GM19240 (cell line): ENCODE measurements around the gene SPINDOC.
"Not testable (repeated sequence)": the region's sequence is repeated elsewhere in the genome, so short reads cannot be mapped to it uniquely, and the experiment has no call there.

Experiments used
- DNase-seq: peaks from one replicate; pipeline ENCODE4 v3.0.0; 2011; ENCODE audit warnings: low spot score; ENCODE audit not compliant: insufficient read length

Gene SPINDOC

DNA sequence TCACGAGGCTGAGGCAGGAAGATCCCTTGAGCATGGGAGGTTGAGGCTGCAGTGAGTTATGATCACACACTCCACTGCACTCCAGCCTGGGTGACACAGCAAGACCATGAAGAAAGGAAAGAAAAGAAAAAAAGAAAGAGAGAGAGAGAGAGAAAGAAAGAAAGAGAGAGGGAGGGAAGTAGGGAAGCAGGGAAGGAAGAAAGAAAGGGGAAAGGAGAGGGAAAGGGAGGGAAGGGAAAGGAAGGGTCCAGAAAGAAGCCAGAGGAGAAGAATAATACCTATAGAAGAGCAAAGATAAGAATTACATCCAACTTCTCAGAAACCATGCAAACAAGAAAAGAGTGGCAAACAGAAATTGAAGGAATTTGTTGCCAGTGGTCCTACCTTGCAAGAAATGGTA is 27.4 kb upstream of the SPINDOC start:
- DNase-seq, result no peak

DNA sequence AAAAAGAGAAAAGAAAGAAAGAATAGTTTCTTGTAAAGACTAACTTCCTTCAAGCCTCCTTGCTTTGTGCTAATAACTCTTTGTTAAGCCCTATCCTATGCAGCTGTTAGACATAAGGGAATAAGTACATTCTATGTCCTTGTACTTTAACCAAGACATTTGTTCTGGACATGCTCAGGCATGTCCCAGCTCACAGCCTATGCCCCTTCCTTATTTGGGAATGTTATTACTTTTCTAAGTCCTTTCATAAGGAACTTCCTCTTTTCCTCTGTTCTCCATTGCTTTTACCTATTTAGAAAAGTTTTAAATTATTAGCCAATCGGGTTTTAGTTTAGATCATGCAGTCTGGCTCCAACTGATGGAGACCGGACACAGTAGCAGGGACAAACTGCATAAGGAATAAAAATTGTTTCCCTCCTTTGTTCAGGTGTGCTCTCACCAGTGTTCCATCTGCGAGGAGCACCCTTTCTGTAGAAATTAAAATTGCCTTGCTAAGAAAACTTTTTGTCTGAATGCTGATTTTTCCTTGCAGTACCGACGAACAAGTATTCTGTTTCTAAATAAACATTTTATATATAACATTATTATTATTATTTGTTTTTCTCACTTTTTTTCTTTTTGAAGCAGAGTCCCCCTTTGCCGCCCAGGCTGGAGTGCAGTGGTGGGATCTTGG is 21.6 kb upstream of the SPINDOC start:
- DNase-seq, result no peak

DNA sequence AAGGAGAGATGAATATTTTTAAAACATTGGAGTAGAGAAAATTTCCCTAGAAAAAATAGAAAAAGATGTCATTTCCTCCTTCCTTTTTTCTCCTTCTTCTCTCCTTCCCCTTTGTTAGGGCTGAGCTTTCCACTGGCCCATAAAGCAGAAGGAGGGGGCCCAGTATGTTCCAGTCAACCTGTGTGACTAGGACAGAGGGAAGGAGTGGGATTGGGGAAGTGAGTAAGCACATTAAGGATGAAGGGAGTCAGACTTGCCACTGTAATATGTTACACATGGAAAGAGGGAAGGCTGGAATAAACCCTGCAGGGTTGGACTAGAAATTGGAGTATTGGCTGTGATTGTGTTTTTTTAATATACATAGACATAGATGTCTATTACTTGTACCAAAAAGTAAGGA is 20.1 kb upstream of the SPINDOC start:
- DNase-seq, result no peak

DNA sequence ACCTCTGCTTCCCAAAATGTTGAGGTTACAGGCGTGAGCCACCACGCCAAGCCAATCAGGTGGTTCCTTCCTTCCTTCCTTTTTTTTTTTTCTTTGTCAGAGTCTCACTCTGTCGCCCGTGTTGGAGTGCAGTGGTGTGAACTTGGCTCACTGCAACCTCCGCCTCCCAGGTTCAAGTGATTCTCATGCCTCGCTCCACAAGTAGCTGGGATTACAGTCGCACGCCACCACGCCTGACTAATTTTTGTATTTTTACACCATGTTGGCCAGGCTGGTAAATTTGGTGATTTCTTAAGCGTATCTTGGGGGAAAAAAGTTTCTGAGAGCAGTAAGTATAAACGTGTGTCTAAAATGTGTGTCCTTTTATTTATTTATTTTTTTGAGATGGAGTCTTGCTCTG is 18.2 kb upstream of the SPINDOC start:
- no peak for DNase-seq

DNA sequence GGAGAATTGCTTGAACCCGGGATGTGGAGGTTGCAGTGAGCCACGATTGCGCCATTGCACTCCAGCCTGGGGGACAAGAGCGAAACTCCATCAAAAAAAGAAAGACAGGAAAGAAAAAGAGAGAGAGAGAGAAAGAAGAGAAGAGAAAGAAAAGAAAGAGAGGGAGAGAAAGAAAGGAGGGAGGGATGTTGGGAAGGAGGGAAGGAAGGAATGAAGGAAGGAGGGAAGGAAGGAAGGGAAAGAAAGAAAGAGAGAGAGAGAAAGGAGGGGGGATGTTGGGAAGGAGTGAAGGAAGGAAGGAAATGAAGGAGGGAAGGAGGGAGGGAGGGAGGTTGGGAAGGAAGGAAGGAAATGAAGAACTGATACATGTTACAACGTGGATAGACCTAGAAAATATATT is 12.3 kb upstream of the SPINDOC start:
- DNase-seq, result no peak

DNA sequence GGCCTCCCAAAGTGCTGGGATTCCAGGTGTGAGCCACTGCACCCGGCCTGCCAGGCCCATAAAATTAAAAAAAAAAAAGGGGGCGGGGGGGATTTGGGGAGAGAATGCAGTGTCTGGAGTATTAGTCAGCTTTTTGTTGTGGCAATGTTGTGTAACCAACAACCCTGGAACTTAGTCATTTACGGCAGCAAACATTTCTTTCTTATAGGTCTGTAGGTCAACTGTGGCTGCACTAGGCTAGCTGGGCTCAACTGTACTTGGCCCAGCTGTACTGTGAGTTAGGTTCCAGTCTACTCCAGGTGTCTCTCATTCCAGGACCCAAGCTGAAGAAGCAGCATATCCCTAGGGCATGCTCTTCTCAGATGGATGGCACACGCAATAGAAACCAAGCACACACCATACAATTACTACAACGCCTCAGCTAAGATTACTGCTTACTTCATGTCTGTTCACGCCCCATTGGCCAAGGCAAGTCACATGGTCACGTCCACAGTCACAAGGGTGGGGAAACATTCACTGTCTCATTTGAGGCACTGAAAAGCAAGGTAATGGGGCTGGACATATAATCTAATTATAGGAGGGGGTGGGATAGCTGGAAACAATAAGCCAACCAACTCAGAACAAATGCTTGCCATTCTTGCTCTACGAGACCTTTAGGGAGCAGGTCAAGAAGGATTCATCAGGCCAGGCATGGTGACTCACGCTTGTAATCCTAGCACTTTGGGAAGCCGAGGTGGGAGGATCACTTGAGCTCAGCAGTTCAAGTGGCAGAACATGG is 10.4 kb upstream of the SPINDOC start:
- no peak for DNase-seq

DNA sequence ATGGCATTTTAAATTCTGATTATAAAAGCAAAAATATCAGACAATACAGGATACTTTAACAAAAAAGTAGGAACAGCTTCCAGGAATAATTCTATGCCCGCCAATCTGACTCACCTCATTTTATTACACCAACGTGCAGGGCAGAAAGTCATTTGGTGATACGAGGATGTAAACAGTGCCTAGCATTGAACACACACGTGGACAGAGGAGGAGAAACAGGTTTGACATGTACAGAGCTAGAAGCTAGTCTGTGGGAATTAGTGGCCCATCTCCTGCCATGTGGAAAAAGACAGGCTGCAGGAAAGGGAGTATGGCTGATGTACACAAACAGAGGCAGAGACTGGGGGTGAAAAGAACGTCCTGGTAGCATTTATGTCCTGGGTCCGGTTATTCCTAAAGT is 9.0 kb upstream of the SPINDOC start:
- no peak for DNase-seq

DNA sequence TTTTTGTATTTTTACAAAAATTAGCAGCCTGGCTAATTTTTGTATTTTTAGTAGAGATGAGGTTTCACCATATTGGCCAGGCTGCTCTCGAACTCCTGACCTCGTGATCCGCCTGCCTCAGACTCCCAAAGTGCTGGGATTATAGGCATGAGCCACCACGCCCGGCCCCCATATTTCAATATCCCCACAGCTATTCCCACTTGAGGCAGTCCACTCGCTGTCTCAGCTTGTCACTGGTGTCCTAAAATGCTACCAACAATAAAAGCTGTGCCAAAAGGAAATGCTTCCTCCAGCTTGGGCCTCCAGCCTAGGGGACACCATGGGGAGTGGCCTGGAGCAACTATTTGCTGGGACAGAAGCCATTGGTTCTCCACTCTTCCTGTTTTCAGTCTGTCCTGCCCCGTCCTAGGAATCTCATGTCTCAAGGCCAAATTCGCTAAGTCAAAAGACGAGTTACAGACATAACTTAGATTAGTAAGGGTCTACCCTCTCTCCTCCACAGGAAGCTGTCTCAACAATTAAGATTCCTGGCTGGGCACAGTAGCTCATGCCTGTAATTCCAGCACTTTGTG is 7.3 kb upstream of the SPINDOC start:
- no peak for DNase-seq

DNA sequence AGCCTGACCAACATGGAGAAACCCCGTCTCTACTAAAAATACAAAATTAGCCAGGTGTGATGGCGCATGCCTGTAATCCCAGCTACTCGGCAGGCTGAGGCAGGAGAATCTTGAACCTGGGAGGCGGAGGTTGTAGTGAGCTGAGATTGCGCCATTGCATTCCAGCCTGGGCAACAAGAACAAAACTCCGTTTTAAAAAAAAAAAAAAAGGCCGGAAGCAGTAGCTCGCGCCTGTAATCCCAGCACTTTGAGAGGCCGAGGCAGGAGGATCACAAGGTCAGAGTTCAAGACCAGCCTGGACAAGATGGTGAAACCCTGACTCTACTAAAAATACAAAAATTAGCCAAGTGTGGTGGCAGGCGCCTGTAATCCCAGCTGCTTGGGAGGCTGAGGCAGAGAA is 2.9 kb upstream of the SPINDOC start:
- not testable (repeated sequence) for DNase-seq

DNA sequence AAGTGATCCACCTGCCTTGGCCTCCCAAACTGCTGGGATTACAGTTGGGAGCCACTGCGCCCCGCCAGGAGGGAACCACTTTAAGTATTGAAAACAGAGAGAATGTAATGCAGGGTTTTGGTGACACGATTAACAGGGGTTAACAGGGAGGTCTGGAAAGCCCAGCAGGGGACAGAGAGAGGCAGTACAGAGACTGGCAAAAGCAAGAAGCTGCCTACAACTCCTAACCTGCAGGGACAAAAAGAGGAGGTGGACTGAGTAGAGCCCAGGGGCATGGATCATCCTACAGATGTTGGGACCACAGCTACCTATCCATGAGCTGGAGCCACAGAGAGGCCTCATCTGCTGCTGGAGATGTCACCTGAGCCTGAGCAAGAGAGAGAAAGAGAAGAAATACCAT is 1.7 kb upstream of the SPINDOC start:
- DNase-seq, result no peak

DNA sequence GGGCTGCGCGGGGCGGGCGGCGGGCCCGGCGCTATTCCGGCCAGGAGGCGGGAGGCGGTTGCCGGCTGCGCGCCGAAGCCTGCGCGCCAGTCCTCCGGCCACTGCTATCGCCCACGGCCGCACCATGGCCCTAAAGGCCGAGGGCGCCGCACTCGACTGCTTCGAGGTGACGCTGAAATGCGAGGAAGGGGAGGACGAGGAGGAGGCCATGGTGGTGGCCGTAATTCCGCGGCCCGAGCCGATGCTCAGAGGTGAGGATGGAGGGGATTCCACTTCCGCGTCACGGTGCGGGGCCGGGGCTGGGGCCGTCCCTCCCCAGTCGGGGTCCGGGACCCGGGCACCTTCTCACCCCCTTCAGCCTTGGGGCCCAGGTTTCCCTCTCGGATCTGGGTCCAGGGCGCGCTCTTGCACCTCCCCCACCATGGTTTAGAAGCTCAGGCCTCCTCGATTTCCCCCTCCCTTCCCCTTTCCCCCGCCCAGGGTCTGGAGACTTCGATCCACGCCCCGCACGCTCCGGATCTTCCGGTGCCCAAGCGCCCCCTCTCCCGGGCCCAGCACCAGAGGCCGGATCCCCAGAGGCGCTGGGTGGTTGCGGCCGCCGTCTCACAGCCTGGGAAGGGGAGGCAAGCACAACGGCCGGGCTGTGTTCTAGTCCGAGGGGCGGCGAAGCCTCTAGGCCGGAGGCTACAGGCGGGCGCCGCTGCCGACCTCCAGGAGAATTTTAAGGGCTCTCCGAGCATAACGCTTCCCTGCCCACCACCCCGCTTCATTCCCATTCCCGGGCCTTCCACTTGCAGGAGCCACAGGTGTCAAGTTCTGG is 517 bp downstream of the SPINDOC start:
- DNase-seq, result peak; percentile 59

DNA sequence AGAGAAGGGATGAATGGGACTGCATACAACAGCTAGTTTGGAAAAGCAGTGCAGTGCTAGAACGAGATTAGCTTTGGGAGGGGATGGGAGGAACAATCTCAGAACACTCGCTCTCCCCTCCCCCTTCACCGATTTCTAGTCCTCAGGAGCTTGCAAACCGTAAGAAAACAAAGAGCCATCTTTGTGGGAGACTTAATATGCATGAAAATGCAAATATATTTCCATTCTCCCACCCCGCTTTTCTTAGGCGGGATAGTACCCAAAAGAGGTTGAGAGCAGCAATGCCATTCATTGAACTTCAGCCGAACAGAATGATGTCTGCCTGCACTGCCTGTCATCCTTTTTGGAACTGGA is 1.1 kb downstream of the SPINDOC start:
- no peak for DNase-seq

DNA sequence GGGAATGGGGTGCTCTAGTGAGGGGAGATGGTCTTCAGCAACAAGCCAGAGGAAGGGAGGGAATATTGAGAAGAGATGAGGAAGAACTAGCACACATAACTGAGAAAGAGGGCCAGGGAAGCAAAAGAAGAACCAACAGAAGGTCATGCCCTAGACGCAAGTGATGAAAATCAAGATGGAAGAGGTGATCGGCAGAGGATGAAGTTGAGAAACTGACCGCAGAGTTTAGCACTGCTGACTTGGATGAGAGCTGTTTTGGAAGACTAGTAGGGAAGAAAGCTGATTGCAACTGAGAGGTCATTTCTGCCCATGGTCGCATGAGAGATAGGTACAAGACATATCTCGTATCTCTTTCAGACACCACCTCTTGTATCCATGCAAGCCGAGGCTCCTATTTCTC is 2.9 kb downstream of the SPINDOC start:
- no peak for DNase-seq

DNA sequence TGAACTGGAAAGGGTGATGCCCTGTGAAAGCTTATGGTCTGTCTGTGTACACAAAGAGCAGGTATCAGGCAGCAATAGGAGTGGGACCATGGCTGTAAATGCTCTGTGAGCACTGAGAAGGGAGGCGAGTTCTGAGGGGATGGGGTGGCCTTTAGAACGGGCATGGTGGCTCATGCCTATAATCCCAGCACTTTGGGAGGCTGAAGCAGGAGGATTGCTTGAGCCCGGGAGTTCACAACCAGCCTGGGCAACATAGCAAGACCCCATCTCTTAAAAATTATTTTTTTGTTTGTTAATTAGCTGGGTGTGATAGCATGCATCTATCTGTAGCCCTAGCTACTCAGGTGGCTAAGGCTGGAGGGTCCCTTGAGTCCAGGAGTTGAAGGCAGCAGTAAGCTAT is 3.5 kb downstream of the SPINDOC start:
- DNase-seq, result no peak

DNA sequence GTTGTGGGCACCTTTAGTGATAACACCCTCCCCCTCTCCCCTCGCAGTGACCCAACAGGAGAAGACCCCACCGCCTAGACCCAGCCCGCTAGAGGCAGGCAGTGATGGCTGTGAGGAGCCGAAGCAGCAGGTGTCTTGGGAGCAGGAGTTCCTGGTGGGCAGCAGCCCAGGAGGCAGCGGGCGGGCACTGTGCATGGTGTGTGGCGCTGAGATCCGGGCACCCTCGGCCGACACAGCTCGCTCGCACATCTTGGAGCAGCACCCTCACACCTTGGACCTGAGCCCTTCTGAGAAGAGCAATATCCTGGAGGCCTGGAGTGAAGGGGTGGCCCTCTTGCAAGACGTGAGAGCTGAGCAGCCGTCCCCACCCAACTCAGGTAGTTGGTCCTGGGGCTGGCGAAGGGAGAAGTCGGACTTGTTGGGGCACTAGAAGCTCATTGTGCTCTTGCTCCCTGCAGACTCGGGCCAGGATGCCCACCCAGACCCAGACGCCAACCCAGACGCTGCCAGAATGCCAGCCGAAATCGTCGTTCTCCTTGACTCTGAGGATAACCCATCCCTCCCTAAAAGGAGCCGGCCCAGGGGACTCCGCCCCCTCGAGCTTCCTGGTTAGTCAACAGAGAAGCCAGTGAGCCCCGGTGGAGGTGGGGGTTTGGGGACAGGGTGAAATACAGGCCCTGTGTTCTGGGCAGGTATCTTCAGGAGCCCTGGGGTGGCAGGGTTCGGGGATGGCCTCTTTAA is 4.7 kb downstream of the SPINDOC start:
- DNase-seq, result no peak

DNA sequence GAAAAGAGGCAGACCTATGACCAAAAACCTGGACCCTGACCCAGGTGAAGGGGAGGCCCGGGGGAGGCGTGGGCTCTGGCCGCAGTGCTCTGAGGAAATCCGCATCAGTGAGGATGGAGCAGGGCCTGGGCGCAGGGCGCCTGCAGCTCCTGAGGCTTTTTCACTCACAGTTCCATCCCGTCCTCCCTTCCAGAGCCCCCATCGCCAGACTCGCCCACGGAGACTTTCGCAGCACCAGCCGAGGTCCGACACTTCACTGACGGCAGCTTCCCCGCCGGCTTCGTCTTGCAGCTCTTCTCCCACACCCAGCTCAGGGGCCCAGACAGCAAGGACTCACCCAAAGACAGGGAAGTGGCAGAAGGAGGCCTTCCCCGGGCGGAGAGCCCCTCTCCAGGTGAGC is 5.4 kb downstream of the SPINDOC start:
- DNase-seq, result no peak

DNA sequence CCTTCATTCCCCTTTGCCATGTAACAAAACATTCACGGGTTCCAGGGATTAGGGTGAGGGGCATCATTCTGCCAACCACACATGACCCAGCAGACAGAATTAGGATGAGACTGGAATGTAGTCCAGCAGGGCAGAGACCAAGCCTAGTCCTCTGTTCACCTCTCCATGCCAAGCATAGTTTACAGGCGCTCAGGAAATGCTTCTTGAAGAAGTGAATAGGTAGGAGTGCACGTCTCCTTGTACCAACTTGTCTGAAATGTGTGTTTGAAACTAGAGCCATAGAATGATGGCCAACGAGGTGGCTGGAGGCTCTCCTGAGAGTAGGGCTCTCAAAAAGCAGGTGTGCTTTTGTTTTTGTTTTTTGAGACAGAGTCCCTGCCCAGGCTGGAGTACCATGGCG is 8.2 kb downstream of the SPINDOC start:
- no peak for DNase-seq

DNA sequence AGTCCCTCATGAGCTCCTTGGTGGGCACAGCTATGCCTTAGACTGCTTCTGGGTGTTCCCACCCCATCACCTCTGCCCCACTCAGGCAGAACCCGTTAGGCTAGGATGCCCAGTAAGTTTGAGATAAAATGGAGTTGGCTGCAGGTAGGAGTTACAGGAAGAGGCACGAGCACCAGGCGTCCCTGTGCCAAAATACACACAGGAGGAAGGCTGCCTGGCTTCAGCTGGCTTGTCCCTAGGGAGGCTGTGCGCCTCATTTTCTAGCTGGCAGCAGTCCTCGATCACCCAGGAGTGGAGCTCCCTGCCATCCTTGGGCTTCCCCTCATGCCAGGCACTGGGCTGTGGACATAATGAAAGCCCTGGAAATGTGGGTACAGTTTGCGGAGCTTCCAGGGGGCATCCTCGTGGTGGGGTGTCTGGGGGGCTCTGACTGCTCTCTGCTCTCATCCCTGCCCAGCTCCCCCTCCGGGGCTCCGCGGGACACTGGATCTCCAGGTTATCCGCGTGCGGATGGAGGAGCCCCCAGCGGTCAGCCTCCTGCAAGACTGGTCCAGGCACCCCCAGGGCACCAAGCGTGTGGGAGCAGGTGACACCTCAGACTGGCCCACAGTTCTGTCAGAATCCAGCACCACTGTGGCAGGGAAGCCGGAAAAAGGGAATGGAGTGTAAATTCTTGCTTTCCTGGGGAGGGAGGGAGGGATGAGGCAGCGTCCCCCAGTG is 13.4 kb downstream of the SPINDOC start:
- no peak for DNase-seq

DNA sequence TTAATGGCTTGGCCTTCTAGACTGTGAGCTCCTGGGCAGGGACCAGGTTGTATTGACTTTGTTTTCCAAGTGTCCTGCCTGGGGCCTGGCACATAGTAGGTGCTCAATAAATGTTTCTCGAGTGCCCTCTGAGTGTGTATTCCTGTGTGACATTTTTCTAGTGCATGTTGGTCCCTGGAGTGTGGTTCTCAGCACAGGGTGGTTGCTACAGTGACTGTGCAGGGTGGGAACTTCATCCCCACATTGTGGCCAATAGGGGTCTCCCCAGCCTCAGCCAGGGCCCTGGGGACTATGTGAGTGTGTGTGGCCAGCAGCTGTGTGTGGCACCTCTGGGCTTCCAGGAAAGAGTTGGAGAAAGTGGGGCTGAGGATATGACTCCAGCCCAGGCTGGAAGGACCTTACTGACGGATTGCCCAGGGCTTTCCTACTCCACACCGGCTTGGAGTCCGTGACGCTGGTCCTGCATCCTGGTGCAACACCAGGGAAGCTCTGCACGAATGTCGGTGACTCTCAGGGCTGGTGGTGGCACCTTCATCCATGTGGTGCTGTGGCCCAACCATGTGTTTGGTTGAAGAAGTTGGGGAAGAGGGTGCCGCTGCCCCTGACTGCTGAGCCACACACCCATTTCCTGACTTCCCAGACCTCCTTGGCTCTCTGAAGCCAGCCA is 16.7 kb downstream of the SPINDOC start:
- DNase-seq, result no peak

DNA sequence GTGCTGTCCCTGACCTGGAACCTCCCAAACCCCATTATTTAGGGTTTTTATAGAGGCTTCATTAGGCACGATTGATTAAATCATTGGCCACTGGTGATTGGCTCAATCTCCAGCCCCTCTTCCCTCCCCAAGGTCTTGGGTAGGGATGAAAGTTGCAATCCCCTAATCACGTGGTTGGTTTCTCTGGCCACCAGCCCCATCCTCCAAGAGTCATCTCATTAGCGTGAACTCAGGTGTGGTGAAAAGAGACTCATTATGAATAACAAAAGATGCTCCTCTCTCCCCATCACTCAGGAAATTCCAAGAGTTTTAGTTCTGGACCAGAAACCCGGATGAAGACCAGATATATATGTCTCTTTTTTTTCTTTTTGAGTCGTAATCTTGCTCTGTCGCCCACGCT is 18.1 kb downstream of the SPINDOC start:
- no peak for DNase-seq
